A549 treated with Mapracorat at 1 μM for 4 hours (cell line): Measurements from ENCODE around the gene RPS3A. TPM values are rescaled to one million over a fixed set of nuclear protein-coding genes. Genes with fewer than 3 reads are reported as not detected.

Experiments
- total RNA-seq: library from RNA; stranded (reverse); fragments of 200-300 nt; extraction: Qiagen RNA extraction; gene quantifications from 5 replicates; pipeline ENCODE4 v1.2.3, GENCODE V29; 2022

RPS3A gene
- 1,658 to 1,731 TPM (median 1,677 TPM) in 5 replicates for total RNA-seq

DNA sequence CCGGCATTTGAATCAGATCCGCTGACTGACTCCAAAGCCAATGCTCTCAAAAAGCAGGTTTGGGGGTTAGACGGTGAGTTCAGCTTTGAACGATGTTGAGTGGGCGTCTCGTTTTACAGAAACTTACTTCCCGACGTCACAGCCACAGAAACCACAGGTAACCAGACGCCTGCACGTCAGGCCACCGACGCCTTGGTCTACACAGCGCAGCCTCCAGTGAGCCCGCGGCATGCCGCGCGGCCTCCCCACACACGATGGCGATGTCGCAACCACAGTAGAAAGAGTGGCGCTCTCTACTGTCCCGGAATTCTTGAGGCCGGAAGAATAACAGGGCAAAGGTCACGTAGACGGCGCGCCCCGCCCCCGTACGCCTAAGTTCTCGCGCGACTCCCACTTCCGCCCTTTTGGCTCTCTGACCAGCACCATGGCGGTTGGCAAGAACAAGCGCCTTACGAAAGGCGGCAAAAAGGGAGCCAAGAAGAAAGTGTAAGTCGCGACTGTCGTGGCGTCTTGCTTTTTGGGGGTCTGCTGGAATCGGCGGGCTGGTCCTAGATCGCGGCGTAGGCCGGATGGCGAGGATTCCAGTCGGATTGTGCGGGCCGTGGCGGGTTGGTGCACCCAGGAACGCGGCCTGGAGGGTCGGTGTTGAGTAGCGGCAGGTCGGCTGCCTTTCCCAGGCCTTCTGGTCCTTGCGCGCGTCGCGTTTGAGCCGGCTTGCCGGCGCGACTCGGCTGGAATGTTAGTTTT lies at the start of gene RPS3A:
RPS3A (plus strand) TSS at position 400 of the 747 bp plus-strand sequence; CDS start at position 425, 25 bp downstream.

Other genes starting within 250 kb of the RPS3A start
- gene LRBA, start 84.3 kb upstream of the RPS3A start, total RNA-seq, result 6.6 to 7.8 TPM (median 6.9 TPM) in 5 replicates
- not detected in 5 replicates for gene PRSS48, start 177.5 kb downstream of the RPS3A start, total RNA-seq
- gene SH3D19, start 226.0 kb downstream of the RPS3A start, total RNA-seq, result 20.1 to 25.8 TPM (median 22.3 TPM) in 5 replicates